ENCODE measurements around the gene WNT5B.

WNT5B gene

DNA sequence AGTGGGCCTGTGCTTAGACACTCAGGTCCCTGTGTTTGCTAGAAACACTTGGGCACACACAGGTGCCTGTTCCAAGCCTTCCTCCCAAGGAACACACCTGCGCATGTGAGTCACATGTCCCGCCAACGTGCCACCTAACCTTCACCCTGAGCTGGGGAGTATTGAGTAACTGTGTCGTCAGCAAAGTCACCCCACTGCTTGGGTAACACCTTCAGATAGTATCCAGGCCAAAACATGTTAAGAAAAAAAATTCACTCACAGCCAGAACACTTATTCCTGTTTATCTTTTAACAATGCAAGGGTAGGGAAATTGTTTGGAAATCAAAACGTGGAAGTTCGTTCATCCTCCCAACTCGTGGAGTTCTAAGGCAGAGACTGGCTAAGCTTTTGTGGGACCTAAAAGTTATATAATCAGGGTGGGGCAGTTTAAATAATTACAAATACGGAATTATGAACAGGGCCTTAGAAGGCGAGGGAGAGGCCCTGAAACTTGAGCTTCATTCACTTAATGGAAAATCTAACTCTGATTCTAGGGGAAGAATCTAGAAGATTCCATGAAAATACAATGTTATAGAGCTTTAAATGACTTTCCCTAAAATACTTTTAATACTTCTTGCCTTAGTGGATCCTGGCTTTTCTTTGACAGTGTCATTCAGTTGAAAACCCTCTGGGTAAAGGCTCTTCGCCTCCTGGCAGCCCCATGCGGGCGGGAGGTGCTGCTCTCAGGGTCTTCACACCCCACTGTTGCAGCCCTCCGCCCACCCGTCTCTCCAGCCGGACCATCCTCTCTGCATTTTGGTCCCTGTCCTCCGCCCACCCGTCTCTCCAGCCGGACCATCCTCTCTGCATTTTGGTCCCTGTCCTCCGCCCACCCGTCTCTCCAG is 31.5 kb downstream of the WNT5B start:
- no peak for DNase-seq (ENCODE audit: extremely low read depth, insufficient read length)
- no peak overlapping the region for H3K4me3 ChIP-seq (replicated peaks; ENCODE audit: low read depth, low read length)
- TF ChIP-seq, protein P1, sequence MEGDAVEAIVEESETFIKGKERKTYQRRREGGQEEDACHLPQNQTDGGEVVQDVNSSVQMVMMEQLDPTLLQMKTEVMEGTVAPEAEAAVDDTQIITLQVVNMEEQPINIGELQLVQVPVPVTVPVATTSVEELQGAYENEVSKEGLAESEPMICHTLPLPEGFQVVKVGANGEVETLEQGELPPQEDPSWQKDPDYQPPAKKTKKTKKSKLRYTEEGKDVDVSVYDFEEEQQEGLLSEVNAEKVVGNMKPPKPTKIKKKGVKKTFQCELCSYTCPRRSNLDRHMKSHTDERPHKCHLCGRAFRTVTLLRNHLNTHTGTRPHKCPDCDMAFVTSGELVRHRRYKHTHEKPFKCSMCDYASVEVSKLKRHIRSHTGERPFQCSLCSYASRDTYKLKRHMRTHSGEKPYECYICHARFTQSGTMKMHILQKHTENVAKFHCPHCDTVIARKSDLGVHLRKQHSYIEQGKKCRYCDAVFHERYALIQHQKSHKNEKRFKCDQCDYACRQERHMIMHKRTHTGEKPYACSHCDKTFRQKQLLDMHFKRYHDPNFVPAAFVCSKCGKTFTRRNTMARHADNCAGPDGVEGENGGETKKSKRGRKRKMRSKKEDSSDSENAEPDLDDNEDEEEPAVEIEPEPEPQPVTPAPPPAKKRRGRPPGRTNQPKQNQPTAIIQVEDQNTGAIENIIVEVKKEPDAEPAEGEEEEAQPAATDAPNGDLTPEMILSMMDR (IDR thresholded peaks at IDR 0.05; ENCODE audit: insufficient read depth, low read length, poor library complexity, severe bottlenecking), result no peak
- no peaks in the 10 kb centered on the region for H3K36me3 ChIP-seq (ENCODE audit: control insufficient read depth, insufficient read depth, low read length)
- no peaks in the 10 kb centered on the region for H3K27me3 ChIP-seq (replicated peaks; ENCODE audit: control insufficient read depth, insufficient read depth, low read length)

DNA sequence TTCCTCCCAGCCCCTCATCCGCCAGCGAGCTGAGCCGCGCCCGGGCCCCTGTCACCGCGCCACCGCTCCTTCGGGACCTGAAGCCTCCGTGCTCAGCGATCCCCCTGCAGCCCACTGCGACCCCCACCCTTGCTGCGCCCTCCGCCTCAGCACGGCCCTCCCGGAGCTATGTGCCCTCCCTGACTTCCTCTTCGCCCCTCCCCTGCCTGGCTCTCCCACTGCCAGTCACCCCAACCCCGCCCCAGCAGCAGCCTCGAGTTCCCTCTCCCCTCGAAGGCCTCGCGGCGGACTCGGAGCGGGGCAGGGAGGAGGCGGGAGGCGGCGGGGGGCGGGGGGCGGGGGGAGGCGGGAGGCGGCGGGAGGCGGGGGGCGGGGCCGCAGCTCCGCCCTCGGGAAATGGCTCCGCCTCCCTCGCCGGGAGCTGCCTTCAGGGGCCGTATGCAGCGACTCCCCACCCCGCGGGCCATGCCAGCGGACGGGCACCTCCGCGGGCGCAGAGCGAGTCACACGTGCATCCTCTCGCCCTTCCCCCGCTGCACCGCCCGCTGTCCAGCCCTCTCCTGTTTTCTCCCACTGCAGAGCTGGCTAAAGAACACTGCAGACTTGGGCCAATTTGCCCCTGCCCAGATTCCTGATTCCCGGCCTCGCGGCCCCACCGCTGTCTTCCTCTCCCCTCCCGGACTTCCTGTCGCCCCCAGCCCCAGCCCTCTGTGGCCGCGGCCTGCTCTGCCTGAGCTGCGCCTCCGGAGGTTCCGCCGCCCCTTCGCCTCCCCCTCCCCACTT is 32.7 kb downstream of the WNT5B start:
- Histone ChIP-seq H3K4me3 (replicated peaks; ENCODE audit: low read depth, low read length) (peak overlapping the region; percentile 66), H3K27me3 (replicated peaks; ENCODE audit: control insufficient read depth, insufficient read depth, low read length) (no peaks in the 10 kb centered on the region), H3K36me3 (ENCODE audit: control insufficient read depth, insufficient read depth, low read length) (no peaks in the 10 kb centered on the region)
- peak; percentile 83 for DNase-seq (ENCODE audit: extremely low read depth, insufficient read length)
- TF ChIP-seq, protein P1 (IDR thresholded peaks at IDR 0.05; ENCODE audit: insufficient read depth, low read length, poor library complexity, severe bottlenecking), result no peak

GRCh38 chr12:1662761-1663439 is 33.9 kb downstream of the WNT5B start:
- Histone ChIP-seq H3K36me3 (ENCODE audit: control insufficient read depth, insufficient read depth, low read length) (no peaks in the 10 kb centered on the region), H3K27me3 (replicated peaks; ENCODE audit: control insufficient read depth, insufficient read depth, low read length) (no peaks in the 10 kb centered on the region), H3K4me3 (replicated peaks; ENCODE audit: low read depth, low read length) (no peak overlapping the region)
- TF ChIP-seq, protein P1 (IDR thresholded peaks at IDR 0.05; ENCODE audit: insufficient read depth, low read length, poor library complexity, severe bottlenecking), result no peak
- DNase-seq (ENCODE audit: extremely low read depth, insufficient read length), result peak; percentile 40

DNA sequence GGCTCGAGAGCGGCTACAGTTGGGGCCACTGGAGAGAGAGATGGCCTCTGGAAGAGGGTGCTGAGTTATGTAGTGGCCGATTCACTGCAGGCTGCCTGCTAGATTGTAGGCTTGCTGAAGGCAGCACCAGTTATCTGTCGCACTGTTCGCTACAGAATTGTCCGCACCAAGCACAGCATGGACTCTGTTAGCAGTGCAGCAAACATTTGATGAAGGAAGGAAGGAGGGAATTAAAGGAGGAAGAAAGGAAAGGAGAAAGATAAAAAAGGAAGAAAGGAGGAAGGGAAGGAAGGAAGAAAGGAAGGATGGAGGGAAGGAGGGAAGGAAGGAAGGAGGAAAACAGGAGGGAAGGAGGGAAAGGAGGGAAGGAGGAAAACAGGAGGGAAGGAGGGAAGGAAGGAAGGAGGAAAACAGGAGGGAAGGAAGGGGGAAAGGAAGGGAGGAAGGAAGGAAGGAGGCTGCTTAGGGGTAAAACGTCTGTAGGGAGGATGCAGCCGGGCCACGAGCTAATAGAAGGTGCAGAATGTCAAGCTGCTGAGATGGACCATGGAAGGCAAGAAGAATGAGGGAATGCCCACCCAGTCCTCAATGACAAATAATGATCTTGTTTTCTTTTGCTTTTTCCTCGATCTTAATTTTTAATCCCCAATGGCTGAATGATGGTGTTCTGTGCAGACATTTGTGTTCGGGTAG is 34.6 kb downstream of the WNT5B start:
- Histone ChIP-seq H3K4me3 (replicated peaks; ENCODE audit: low read depth, low read length) (no peak overlapping the region), H3K27me3 (replicated peaks; ENCODE audit: control insufficient read depth, insufficient read depth, low read length) (no peaks in the 10 kb centered on the region), H3K36me3 (ENCODE audit: control insufficient read depth, insufficient read depth, low read length) (no peaks in the 10 kb centered on the region)
- TF ChIP-seq, protein P1 (IDR thresholded peaks at IDR 0.05; ENCODE audit: insufficient read depth, low read length, poor library complexity, severe bottlenecking), result no peak
- no peak for DNase-seq (ENCODE audit: extremely low read depth, insufficient read length)

GRCh38 chr12:1665366-1665765 is 36.3 kb downstream of the WNT5B start:
- Histone ChIP-seq H3K4me3 (replicated peaks; ENCODE audit: low read depth, low read length) (no peak overlapping the region), H3K27me3 (replicated peaks; ENCODE audit: control insufficient read depth, insufficient read depth, low read length) (no peaks in the 10 kb centered on the region), H3K36me3 (ENCODE audit: control insufficient read depth, insufficient read depth, low read length) (no peaks in the 10 kb centered on the region)
- DNase-seq (ENCODE audit: extremely low read depth, insufficient read length), result no peak
- TF ChIP-seq, protein P1 (IDR thresholded peaks at IDR 0.05; ENCODE audit: insufficient read depth, low read length, poor library complexity, severe bottlenecking), result no peak

Measured in GM06990 (cell line).